Caki2 (cell line): ENCODE measurements around the gene RAP1GAP2. TPM values are rescaled to one million over a fixed set of nuclear protein-coding genes. Genes with fewer than 3 reads are reported as not detected.

Experiments used
- DNase-seq: peaks from one replicate; pipeline ENCODE4 v3.0.0-alpha.2; 2015; ENCODE audit warnings: low read depth
- in situ Hi-C: cut with HindIII; loops from 2 replicates; pipeline ENCODE4 v1.10.0; 2016; ENCODE audit warnings: low sequenced_read_pairs, low pct_unique_long_range_greater_than_20kb, mixed read lengths
- total RNA-seq: library from RNA; depleted of rRNA; stranded (reverse); fragments of >200 nt; shearing (Covaris generic); gene quantifications from 2 replicates; pipeline ENCODE4 v1.2.3, GENCODE V29; 2014; ENCODE audit warnings: low replicate concordance

RAP1GAP2 gene
- total RNA-seq, 1 experiment from 2014 or later, result 2.0 TPM

DNA sequence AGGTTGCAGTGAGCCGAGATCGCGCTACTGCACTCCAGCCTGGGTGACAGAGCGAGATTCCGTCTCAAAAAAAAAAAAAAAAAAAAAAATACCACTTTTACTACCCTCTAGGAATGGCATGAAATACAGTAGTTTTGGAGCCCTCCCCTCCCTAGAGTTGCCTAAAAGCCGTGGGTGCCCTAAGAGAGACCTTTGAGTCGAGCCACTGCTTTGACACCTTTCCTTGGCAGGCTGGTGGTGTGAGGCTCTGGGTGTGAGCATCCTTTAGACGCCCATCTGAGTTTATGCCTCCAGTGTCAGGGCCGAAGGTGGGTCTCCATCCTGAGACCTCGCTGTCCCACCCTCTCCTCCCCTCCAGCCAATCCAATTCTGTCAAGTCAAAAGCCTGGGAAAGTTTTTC lies 46.2 kb downstream of the RAP1GAP2 start:
- no peak for DNase-seq
- in situ Hi-C loops, result no loop called here

- in situ Hi-C loops, result no loop called here
- DNase-seq, result peak; percentile 80
Observed at GRCh38 chr17:2844416-2844815, 48.2 kb downstream of the RAP1GAP2 start.

- in situ Hi-C loops, result no loop called here
- no peak for DNase-seq
Observed at GRCh38 chr17:2847381-2848333, 51.4 kb downstream of the RAP1GAP2 start.

GRCh38 chr17:2849327-2849670 lies 53.1 kb downstream of the RAP1GAP2 start:
- DNase-seq, result peak; percentile 74
- in situ Hi-C loops, result no loop called here

DNA sequence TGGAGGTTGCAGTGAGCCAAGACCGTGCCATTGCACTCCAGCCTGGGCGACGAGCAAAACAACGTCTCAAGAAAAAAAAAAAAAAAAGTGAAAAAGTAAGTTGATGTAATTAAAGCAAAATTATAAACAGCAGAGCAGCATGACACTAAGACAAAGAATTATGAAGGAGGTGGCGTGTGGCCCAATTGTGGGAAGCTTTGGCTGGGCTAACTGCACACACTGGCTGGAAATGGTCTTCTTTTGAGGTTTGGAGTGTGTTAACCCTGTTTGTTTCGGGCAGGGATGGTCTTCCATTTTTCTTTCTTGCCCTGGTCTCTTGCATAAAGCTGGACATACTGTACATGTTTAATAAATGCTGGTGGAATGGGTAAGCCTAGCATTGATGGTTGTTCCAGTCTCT lies 54.8 kb downstream of the RAP1GAP2 start:
- in situ Hi-C loops, result no loop called here
- no peak for DNase-seq

- in situ Hi-C loops, result no loop called here
- DNase-seq, result no peak
Observed at GRCh38 chr17:2851615-2852014, 55.4 kb downstream of the RAP1GAP2 start.

- in situ Hi-C loops, result no loop called here
- no peak for DNase-seq
Observed at GRCh38 chr17:2852221-2852620, 56.0 kb downstream of the RAP1GAP2 start.

- no peak for DNase-seq
- in situ Hi-C loops, result no loop called here
Observed at GRCh38 chr17:2852729-2853282, 56.6 kb downstream of the RAP1GAP2 start.

- DNase-seq, result peak; percentile 19
- in situ Hi-C loops, result no loop called here
Observed at GRCh38 chr17:2853283-2854142, 57.3 kb downstream of the RAP1GAP2 start.

- in situ Hi-C loops, result no loop called here
- peak; percentile 21 for DNase-seq
Observed at GRCh38 chr17:2854143-2855055, 58.2 kb downstream of the RAP1GAP2 start.

GRCh38 chr17:2855063-2855600 lies 58.9 kb downstream of the RAP1GAP2 start:
- in situ Hi-C loops, result no loop called here
- no peak for DNase-seq

GRCh38 chr17:2856727-2857126 lies 60.5 kb downstream of the RAP1GAP2 start:
- in situ Hi-C loops, result no loop called here

GRCh38 chr17:2860045-2860444 lies 63.8 kb downstream of the RAP1GAP2 start:
- in situ Hi-C loops, result no loop called here
- DNase-seq, result no peak

More at GRCh38 chr17:2856727-2857126, 60.5 kb downstream of the RAP1GAP2 start:
- no peak for DNase-seq

DNA sequence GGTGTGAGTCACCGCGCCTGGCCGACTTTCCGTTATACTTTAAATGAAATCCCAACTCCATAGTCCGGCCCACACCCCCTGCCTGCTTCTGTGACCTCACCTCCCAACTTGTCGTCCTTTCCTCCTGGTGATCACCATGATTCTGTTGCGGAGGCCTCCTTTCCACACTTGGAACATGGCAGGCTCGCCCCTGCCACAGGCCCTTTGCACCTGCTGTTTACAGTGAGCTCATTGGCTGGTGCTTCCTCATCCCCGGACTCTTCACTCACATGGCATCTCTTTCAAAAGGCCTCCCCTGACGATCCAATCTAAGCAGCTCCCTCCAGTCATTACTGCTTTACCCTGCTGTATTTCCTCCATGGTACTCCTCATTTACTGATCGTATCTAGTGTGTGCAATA lies 64.6 kb downstream of the RAP1GAP2 start:
- in situ Hi-C loops, result no loop called here
- DNase-seq, result no peak

GRCh38 chr17:2862197-2862596 lies 66.0 kb downstream of the RAP1GAP2 start:
- in situ Hi-C loops, result no loop called here
- DNase-seq, result no peak

- in situ Hi-C loops, result no loop called here
- DNase-seq, result no peak
Observed at GRCh38 chr17:2863204-2863603, 67.0 kb downstream of the RAP1GAP2 start.

- in situ Hi-C loops, result no loop called here
Observed at GRCh38 chr17:2865228-2865627, 69.0 kb downstream of the RAP1GAP2 start.

More at GRCh38 chr17:2865228-2865627, 69.0 kb downstream of the RAP1GAP2 start:
- DNase-seq, result no peak
